A172 (cell line): Measurements from ENCODE around the gene TTC14. TPM values are rescaled to one million over a fixed set of nuclear protein-coding genes. Genes with fewer than 3 reads are reported as not detected.

ENCODE experiments used
- DNase-seq: peaks from one replicate; pipeline ENCODE4 v3.0.0-alpha.2; 2015; ENCODE audit warnings: low spot score
- total RNA-seq: library from RNA; depleted of rRNA; stranded (reverse); fragments of >200 nt; shearing (Covaris generic); gene quantifications from 2 replicates; pipeline ENCODE4 v1.2.3, GENCODE V29; 2014; rRNA removed

TTC14 gene
- total RNA-seq, 1 experiment from 2014 or later = 21.6 TPM

DNA sequence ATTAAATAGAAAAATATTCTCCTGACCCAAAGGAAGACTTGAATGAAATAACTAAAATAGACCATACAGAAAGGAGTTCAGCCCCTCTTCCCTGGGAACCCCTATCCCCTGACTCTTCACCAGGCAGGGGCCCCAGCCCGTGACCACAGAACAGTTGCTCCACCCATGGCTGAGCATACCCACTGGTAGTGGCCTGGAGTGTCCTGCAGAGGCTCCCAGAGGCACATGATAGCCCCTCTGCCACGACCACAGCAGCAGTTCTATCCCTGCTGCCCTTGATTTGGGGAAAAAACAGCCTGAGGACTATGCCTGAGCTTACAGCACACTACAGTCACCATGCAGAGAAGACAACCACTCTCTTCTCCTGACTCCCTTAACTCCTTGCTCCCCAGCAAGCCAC lies 31.8 kb downstream of the TTC14 start:
- DNase-seq = no peak

DNA sequence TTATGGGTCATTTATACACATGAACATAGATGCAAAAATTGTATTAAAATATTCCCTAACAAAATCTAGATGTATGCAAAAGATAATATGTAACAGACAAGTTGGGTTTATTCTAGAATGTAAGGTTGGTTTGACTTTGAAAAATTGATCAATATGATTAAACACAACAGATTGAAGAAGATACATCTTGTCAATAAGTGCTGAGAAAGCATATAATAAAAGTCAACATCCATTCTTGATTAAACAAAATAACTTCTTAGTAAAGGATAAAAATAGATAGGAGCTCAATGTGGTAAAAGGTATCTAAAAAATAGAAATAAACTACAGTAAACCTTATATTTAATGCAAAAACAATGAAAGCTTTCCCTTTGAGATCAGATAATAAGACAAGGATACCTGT lies 39.0 kb downstream of the TTC14 start:
- no peak for DNase-seq

DNA sequence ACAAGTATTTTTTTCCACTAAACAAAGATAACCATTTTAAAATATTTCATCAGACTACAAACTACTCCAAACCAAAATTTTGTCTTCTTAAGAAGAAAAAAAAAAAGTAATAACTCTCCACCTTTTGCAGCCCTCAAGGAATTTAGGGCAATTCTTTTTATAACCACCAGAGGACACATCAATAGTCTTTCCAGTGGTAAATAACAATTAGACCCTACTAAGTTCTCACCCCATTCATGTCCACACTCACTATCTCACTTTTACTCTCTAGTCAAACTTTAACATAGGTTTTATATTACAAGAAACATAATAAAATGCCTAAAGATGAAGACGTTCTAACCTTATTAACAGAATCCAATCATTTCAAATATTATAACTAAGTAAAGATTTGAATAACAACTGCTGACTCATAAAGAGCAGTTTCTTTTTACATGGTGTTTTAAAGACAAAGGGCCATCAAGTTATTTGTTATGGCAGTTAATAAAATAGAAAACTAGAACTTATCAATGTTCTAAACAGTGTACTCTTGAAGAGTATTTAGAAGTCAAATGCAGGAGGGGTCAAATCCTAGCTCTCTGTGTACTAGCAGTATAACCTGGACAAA lies 44.3 kb downstream of the TTC14 start:
- no peak for DNase-seq

DNA sequence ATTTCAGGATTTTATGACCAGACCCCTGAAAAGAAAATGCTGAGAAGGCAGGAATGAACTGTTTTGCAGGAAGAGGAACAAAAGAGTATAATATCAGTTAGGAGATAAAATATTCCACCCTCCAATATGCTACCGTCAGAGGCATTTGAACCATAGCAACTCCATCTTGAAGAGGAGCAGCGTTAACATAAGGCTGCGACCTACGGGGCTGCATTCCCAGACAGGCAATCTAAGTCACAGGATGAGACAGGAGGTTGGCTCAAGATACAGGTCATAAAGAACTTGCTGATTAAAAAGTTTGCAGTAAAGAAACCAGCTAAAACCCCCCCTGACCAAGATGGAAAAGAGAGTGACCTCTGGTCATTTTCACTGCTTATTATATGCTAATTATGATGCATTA lies 54.4 kb downstream of the TTC14 start:
- DNase-seq = no peak

DNA sequence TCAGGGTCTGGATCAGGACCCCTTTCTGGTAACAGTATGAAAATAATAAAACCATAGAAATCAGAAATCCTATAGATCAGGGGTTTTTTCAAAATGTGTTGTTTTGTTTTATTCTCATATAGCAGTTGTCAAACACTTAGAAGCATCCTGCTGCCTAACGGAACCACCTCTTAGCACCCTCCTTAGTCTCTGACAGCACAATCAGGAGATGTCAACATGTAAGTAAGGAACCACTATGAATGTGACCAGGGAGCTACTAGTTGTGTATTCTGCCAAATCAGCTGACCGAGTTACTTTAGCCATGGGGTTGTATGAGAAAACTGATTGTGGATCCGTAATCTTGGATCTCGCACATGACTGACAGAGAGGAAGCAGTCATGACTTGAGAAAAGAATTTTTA lies 55.1 kb downstream of the TTC14 start:
- DNase-seq = no peak

Other genes starting within 250 kb of the TTC14 start
- 0.22 TPM in 1 of 2 replicates, not detected in the other for gene CCDC39, start 77.3 kb downstream of the TTC14 start, total RNA-seq